ENCODE results near the gene EPB42.

GRCh38 chr15:43169888-43170287 lies 50.9 kb downstream of the EPB42 start:
- TF ChIP-seq CTCF (IDR thresholded peaks at IDR 0.05; ENCODE audit: low read depth, low read length) (no peak), EZH2phosphoT487 (IDR thresholded peaks at IDR 0.05; ENCODE audit: low read depth) (no peak)

All from OCI-LY3 (cell line).